Measurements from ENCODE around the gene ZNF33A.
"Not testable (repeated sequence)": the region's sequence is repeated elsewhere in the genome, so short reads cannot be mapped to it uniquely, and the experiment has no call there.

The ZNF33A gene

GRCh38 chr10:38007551-38007950, 2.9 kb upstream of the ZNF33A start:
- TF ChIP-seq MYC (IDR thresholded peaks at IDR 0.05; ENCODE audit: low read depth, low read length) (no peak), CTCF (IDR thresholded peaks at IDR 0.05; ENCODE audit: low read depth, low read length) (no peak), MAX (IDR thresholded peaks at IDR 0.05; ENCODE audit: low read depth, low read length) (no peak), POLR2A (IDR thresholded peaks at IDR 0.05; ENCODE audit: extremely low read depth, insufficient read length) (no peak)
- H3K4me3 ChIP-seq (ENCODE audit: low read depth, low read length), result no peak overlapping the region

GRCh38 chr10:38007991-38008390, 2.5 kb upstream of the ZNF33A start:
- DNase-seq (ENCODE audit: low read depth), result no peak
- no peak overlapping the region for H3K4me3 ChIP-seq (ENCODE audit: low read depth, low read length)
- no peak for TF ChIP-seq MAX (IDR thresholded peaks at IDR 0.05; ENCODE audit: low read depth, low read length)
- TF ChIP-seq POLR2A (IDR thresholded peaks at IDR 0.05; ENCODE audit: extremely low read depth, insufficient read length), result no peak

More at GRCh38 chr10:38007551-38007950, 2.9 kb upstream of the ZNF33A start:
- no peak for DNase-seq (ENCODE audit: low read depth)

- no peak for TF ChIP-seq CTCF (IDR thresholded peaks at IDR 0.05; ENCODE audit: low read depth, low read length)
- H3K4me3 ChIP-seq (ENCODE audit: low read depth, low read length), result no peak overlapping the region
- no peak for DNase-seq (ENCODE audit: low read depth)
Observed at GRCh38 chr10:38016354-38016753, 5.9 kb downstream of the ZNF33A start.

GRCh38 chr10:38019124-38019523, 8.6 kb downstream of the ZNF33A start:
- H3K4me3 ChIP-seq (ENCODE audit: low read depth, low read length); DNase-seq (ENCODE audit: low read depth): not testable (repeated sequence)

GRCh38 chr10:38025283-38025682, 14.8 kb downstream of the ZNF33A start:
- peak; percentile 52 for DNase-seq (ENCODE audit: low read depth)
- TF ChIP-seq MYC (IDR thresholded peaks at IDR 0.05; ENCODE audit: low read depth, low read length), result no peak
- TF ChIP-seq POLR2A (IDR thresholded peaks at IDR 0.05; ENCODE audit: extremely low read depth, insufficient read length), result no peak
- TF ChIP-seq CTCF (IDR thresholded peaks at IDR 0.05; ENCODE audit: low read depth, low read length), result no peak
- no peak for TF ChIP-seq MAX (IDR thresholded peaks at IDR 0.05; ENCODE audit: low read depth, low read length)
- no peak overlapping the region for H3K4me3 ChIP-seq (ENCODE audit: low read depth, low read length)

GRCh38 chr10:38027986-38028385, 17.5 kb downstream of the ZNF33A start:
- H3K4me3 ChIP-seq (ENCODE audit: low read depth, low read length), result no peak overlapping the region
- TF ChIP-seq MYC (IDR thresholded peaks at IDR 0.05; ENCODE audit: low read depth, low read length) (no peak), CTCF (IDR thresholded peaks at IDR 0.05; ENCODE audit: low read depth, low read length) (no peak), MAX (IDR thresholded peaks at IDR 0.05; ENCODE audit: low read depth, low read length) (no peak), POLR2A (IDR thresholded peaks at IDR 0.05; ENCODE audit: extremely low read depth, insufficient read length) (no peak)
- DNase-seq (ENCODE audit: low read depth), result peak; percentile 36

- no peak for DNase-seq (ENCODE audit: low read depth)
- no peak overlapping the region for H3K4me3 ChIP-seq (ENCODE audit: low read depth, low read length)
- no peak for TF ChIP-seq MYC (IDR thresholded peaks at IDR 0.05; ENCODE audit: low read depth, low read length)
- TF ChIP-seq CTCF (IDR thresholded peaks at IDR 0.05; ENCODE audit: low read depth, low read length), result no peak
Observed at GRCh38 chr10:38032886-38033285, 22.4 kb downstream of the ZNF33A start.
